GM12878 (cell line): ENCODE data around the gene PP2D1. TPM values are rescaled to one million over a fixed set of nuclear protein-coding genes. Genes with fewer than 3 reads are reported as not detected.

Experiments
- BRCA1 ChIP-seq: IDR thresholded peaks from 2 replicates; pipeline ENCODE4 v1.6.1; 2011; ENCODE audit warnings: low read depth, low read length, improper control_type of control experiment
- CREB1 ChIP-seq: IDR thresholded peaks from 2 replicates; pipeline ENCODE4 v1.6.1; 2012; ENCODE audit warnings: low read depth, mild to moderate bottlenecking, inconsistent platforms
- CREM ChIP-seq: IDR thresholded peaks from 2 replicates; pipeline ENCODE4 v1.6.1; 2014; ENCODE audit warnings: antibody characterized with exemption, low read depth
- DPF2 ChIP-seq: fragments of 450-650 bp; IDR thresholded peaks from 2 replicates; pipeline ENCODE4 v1.6.1; 2017; ENCODE audit warnings: mild to moderate bottlenecking
- ESRRA ChIP-seq: IDR thresholded peaks from 2 replicates; pipeline ENCODE4 v1.6.1; 2012; ENCODE audit warnings: mild to moderate bottlenecking, low read length, improper control_type of control experiment
- FOS ChIP-seq: IDR thresholded peaks from 3 replicates; pipeline ENCODE4 v1.6.1; 2011; ENCODE audit warnings: borderline replicate concordance; ENCODE audit not compliant: insufficient read length; ENCODE audit errors: extremely low read depth
- NRF1 ChIP-seq: conservative IDR thresholded peaks from 2 replicates; pipeline ENCODE4 v1.6.1; 2011; ENCODE audit warnings: mild to moderate bottlenecking, low read depth, low read length, improper control_type of control experiment
- SIN3A ChIP-seq: IDR thresholded peaks from 2 replicates; pipeline ENCODE4 v1.6.1; 2012; ENCODE audit warnings: low read depth, low read length, improper control_type of control experiment
- polyA plus RNA-seq, 11 experiments: library from polyadenylated mRNA; depleted of rRNA in 4 of 11; unstranded in 6 of 11; stranded (reverse) in 5 of 11; fragments of >200 nt; fragmentation: Nextera tagmentation in 4 of 11; fragmentation: Illumina TruSeq in 1 of 11; extraction: Ambion mirVana in 4 of 11; extraction: Trizol in 1 of 11; gene quantifications; 1 replicate in 1 of 11; 2 replicates in 10 of 11; pipeline versions ENCODE4 v1.2.1 to v1.2.3, GENCODE V29; 2011 to 2016; ENCODE audit warnings: inconsistent platforms in 2 of 11, missing spikeins in 2 of 11, low read depth in 1 of 11
- total RNA-seq, 4 experiments: library from RNA; depleted of rRNA in 3 of 4; stranded (reverse); fragments of >200 nt in 3 of 4; fragmentation: Illumina TruSeq in 1 of 4; extraction: Trizol in 1 of 4; gene quantifications; 2 replicates each; pipeline versions ENCODE4 v1.2.1 to v1.2.3, GENCODE V29; 2013 to 2021
- TF ChIP-seq, protein P1 (sequence below): fragments of 450-650 bp; IDR thresholded peaks from 2 replicates; pipeline ENCODE4 v1.6.1; 2017; ENCODE audit warnings: borderline replicate concordance
- TF ChIP-seq, protein P2 (sequence below): fragments of 450-650 bp; IDR thresholded peaks from 2 replicates; pipeline ENCODE4 v1.6.1; 2017; ENCODE audit warnings: mild to moderate bottlenecking, low read depth, inconsistent platforms; ENCODE audit not compliant: poor library complexity, severe bottlenecking
- TF ChIP-seq, protein P3 (sequence below): fragments of 450-650 bp; formaldehyde crosslinking; IDR thresholded peaks from 2 replicates; pipeline ENCODE4 v1.5.0; 2022; ENCODE audit warnings: mild to moderate bottlenecking, missing genetic modification characterization
- TF ChIP-seq, protein P4 (sequence below): IDR thresholded peaks from 2 replicates; pipeline ENCODE4 v1.6.1; 2012; ENCODE audit warnings: mild to moderate bottlenecking, low read depth, low read length
- TF ChIP-seq, protein P5 (sequence below): IDR thresholded peaks from 2 replicates; pipeline ENCODE4 v1.6.1; 2012; ENCODE audit warnings: improper control_type of control experiment, low read depth, low read length; ENCODE audit not compliant: insufficient replicate concordance

The PP2D1 gene
- total and polyA plus RNA-seq, 10 of the 15 experiments (the other 5 are each of a cell fraction or from before 2014, with no cell fraction given), result 0.04 to 0.18 (median 0.17) TPM; not detected in 7

DNA sequence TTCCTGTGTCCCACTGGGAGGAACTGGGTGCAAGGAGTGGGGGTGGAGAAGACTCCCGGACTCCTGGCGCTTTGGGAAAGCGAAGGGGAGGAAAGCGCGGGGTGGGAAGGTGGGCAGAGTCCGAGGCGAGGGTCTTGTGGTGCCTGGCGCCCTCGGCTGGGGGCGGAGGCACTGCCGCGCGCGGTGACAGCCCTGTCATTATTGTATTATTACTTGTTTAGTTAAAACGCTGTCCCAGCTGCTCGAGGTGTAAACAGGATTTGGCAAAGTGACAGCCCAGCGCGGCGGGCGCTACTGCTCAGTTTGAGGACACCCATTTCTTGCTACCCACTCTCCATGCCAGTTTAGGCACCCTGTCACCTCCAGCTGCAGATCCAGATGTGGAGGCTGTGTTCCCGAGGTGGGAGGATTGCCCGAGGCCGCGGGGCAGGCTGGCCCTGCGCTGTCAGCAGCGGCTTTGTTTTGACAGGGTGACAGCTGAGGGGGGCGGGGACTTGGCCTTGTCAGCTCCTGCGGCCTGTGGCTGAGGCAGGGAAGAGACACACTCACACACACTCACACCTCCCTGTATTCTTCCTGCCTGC, 29.2 kb upstream of the PP2D1 start (continued):
- TF ChIP-seq, protein P1, sequence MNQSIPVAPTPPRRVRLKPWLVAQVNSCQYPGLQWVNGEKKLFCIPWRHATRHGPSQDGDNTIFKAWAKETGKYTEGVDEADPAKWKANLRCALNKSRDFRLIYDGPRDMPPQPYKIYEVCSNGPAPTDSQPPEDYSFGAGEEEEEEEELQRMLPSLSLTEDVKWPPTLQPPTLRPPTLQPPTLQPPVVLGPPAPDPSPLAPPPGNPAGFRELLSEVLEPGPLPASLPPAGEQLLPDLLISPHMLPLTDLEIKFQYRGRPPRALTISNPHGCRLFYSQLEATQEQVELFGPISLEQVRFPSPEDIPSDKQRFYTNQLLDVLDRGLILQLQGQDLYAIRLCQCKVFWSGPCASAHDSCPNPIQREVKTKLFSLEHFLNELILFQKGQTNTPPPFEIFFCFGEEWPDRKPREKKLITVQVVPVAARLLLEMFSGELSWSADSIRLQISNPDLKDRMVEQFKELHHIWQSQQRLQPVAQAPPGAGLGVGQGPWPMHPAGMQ, result no peak
- TF ChIP-seq SIN3A, result peak; percentile 97
- TF ChIP-seq ESRRA, result no peak
- TF ChIP-seq, protein P2, sequence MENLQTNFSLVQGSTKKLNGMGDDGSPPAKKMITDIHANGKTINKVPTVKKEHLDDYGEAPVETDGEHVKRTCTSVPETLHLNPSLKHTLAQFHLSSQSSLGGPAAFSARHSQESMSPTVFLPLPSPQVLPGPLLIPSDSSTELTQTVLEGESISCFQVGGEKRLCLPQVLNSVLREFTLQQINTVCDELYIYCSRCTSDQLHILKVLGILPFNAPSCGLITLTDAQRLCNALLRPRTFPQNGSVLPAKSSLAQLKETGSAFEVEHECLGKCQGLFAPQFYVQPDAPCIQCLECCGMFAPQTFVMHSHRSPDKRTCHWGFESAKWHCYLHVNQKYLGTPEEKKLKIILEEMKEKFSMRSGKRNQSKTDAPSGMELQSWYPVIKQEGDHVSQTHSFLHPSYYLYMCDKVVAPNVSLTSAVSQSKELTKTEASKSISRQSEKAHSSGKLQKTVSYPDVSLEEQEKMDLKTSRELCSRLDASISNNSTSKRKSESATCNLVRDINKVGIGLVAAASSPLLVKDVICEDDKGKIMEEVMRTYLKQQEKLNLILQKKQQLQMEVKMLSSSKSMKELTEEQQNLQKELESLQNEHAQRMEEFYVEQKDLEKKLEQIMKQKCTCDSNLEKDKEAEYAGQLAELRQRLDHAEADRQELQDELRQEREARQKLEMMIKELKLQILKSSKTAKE, result no peak
- TF ChIP-seq CREB1, result no peak; the same call in 1 of the 2 replicates
- TF ChIP-seq FOS, result no peak
- 0 out of 2 replicates have a peak, but pooled peaks have one; percentile 24 for TF ChIP-seq DPF2
- TF ChIP-seq, protein P3, sequence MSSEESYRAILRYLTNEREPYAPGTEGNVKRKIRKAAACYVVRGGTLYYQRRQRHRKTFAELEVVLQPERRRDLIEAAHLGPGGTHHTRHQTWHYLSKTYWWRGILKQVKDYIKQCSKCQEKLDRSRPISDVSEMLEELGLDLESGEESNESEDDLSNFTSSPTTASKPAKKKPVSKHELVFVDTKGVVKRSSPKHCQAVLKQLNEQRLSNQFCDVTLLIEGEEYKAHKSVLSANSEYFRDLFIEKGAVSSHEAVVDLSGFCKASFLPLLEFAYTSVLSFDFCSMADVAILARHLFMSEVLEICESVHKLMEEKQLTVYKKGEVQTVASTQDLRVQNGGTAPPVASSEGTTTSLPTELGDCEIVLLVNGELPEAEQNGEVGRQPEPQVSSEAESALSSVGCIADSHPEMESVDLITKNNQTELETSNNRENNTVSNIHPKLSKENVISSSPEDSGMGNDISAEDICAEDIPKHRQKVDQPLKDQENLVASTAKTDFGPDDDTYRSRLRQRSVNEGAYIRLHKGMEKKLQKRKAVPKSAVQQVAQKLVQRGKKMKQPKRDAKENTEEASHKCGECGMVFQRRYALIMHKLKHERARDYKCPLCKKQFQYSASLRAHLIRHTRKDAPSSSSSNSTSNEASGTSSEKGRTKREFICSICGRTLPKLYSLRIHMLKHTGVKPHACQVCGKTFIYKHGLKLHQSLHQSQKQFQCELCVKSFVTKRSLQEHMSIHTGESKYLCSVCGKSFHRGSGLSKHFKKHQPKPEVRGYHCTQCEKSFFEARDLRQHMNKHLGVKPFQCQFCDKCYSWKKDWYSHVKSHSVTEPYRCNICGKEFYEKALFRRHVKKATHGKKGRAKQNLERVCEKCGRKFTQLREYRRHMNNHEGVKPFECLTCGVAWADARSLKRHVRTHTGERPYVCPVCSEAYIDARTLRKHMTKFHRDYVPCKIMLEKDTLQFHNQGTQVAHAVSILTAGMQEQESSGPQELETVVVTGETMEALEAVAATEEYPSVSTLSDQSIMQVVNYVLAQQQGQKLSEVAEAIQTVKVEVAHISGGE (CRISPR knock-in tag), result no peak
- no peak for TF ChIP-seq BRCA1
- TF ChIP-seq, protein P4, sequence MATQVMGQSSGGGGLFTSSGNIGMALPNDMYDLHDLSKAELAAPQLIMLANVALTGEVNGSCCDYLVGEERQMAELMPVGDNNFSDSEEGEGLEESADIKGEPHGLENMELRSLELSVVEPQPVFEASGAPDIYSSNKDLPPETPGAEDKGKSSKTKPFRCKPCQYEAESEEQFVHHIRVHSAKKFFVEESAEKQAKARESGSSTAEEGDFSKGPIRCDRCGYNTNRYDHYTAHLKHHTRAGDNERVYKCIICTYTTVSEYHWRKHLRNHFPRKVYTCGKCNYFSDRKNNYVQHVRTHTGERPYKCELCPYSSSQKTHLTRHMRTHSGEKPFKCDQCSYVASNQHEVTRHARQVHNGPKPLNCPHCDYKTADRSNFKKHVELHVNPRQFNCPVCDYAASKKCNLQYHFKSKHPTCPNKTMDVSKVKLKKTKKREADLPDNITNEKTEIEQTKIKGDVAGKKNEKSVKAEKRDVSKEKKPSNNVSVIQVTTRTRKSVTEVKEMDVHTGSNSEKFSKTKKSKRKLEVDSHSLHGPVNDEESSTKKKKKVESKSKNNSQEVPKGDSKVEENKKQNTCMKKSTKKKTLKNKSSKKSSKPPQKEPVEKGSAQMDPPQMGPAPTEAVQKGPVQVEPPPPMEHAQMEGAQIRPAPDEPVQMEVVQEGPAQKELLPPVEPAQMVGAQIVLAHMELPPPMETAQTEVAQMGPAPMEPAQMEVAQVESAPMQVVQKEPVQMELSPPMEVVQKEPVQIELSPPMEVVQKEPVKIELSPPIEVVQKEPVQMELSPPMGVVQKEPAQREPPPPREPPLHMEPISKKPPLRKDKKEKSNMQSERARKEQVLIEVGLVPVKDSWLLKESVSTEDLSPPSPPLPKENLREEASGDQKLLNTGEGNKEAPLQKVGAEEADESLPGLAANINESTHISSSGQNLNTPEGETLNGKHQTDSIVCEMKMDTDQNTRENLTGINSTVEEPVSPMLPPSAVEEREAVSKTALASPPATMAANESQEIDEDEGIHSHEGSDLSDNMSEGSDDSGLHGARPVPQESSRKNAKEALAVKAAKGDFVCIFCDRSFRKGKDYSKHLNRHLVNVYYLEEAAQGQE, result no peak
- TF ChIP-seq, protein P5, sequence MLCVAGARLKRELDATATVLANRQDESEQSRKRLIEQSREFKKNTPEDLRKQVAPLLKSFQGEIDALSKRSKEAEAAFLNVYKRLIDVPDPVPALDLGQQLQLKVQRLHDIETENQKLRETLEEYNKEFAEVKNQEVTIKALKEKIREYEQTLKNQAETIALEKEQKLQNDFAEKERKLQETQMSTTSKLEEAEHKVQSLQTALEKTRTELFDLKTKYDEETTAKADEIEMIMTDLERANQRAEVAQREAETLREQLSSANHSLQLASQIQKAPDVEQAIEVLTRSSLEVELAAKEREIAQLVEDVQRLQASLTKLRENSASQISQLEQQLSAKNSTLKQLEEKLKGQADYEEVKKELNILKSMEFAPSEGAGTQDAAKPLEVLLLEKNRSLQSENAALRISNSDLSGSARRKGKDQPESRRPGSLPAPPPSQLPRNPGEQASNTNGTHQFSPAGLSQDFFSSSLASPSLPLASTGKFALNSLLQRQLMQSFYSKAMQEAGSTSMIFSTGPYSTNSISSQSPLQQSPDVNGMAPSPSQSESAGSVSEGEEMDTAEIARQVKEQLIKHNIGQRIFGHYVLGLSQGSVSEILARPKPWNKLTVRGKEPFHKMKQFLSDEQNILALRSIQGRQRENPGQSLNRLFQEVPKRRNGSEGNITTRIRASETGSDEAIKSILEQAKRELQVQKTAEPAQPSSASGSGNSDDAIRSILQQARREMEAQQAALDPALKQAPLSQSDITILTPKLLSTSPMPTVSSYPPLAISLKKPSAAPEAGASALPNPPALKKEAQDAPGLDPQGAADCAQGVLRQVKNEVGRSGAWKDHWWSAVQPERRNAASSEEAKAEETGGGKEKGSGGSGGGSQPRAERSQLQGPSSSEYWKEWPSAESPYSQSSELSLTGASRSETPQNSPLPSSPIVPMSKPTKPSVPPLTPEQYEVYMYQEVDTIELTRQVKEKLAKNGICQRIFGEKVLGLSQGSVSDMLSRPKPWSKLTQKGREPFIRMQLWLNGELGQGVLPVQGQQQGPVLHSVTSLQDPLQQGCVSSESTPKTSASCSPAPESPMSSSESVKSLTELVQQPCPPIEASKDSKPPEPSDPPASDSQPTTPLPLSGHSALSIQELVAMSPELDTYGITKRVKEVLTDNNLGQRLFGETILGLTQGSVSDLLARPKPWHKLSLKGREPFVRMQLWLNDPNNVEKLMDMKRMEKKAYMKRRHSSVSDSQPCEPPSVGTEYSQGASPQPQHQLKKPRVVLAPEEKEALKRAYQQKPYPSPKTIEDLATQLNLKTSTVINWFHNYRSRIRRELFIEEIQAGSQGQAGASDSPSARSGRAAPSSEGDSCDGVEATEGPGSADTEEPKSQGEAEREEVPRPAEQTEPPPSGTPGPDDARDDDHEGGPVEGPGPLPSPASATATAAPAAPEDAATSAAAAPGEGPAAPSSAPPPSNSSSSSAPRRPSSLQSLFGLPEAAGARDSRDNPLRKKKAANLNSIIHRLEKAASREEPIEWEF, result no peak
- peak; percentile 20; the same call in 1 of the 2 replicates for TF ChIP-seq CREM
- no peak for TF ChIP-seq NRF1
